Stimulated activated CD8-positive, alpha-beta memory T cell treated with anti-CD3 and anti-CD28 coated beads, Interleukin-4, amount 100 ng/mL, for 48 hours (primary cell): Measurements from ENCODE around the gene BPIFB3.
"Not testable (repeated sequence)": the region's sequence is repeated elsewhere in the genome, so short reads cannot be mapped to it uniquely, and the experiment has no call there.

Source experiments
- DNase-seq: peaks from one replicate; pipeline ENCODE4 v3.0.0-alpha.2; 2020

BPIFB3 gene

DNA sequence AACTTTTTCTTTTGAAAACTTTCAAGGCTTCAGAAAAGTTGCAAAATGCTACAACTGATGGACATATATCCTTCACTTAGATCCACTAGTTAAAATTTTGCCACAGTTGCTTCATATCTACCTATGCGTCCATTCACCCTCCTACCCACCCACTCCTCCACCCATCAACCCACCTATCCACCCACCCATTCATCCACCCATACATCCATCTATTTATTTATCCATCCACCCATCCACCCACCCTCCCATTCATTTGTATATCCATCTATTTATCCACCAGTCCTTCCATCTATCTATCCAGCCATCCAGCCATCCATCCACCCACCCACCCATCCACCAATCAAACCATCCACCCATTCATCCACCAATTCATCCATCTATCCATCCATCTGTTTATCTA lies 39.4 kb downstream of the BPIFB3 start:
- DNase-seq, result no peak

DNA sequence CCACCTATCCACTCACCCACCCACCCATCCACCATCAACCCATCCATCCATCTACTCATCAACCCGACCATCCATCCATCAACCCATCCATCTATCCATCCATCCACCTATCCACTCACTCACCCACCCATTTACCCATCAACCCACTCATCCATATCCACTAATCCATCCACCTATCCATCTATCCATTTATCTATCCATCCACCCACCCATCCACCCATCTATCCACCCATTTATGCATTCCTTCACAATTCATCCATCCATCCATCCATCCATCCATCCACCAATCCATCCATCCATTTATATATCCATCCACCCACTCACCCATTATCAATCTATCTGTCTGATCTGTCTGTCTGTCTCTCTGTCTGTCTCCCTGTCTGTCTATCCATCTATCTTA lies 39.9 kb downstream of the BPIFB3 start:
- DNase-seq, result no peak

DNA sequence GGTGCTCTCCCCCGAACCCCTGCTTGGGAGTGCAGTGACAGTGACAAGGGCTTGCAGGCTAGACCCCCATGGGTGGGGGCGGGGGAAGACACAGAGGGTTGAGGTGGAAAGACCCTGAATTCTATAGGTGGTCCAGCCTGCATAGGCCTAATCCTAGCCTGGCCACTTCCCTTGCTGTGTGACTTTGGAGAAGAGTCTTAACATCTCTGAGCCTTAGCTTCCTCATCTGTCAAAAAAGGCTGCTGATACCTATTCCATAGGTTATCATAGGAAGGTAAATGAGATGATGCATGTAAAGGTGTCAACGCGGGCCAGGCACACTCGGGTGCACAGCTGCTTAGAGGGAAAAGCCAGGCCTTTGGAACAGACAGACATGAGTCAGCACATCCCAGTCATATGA lies 41.5 kb downstream of the BPIFB3 start:
- no peak for DNase-seq

DNA sequence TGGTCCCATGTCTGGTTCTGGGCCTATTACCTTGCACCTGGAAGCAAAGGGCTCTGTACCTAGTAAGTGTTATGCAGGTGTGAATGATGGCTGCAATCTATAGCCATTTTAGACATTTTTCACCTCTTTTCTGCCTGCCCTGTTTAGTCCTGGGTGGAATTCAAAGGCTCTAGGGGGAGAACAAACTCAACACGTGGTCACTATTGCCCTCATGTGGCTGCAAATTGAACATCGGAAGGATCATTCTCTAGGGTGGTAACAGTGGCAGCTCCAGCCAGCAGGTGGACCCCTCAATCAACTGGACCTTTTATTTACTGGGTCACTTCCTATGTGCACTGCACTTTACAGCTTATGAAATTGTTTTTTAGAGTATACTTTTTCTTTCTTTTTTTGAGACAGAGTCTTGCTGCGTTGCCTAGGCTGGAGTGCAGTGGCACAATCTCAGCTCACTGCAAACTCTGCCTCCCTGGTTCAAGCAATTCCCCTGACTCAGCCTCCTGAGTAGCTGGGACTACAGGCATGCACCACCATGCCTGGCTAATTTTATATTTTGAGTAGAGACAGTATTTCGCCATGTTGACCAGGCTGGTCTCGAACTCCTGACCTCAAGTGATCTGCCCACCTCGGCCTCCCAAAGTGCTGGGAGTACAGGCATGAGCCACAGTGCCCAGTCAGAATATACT lies 42.3 kb downstream of the BPIFB3 start:
- peak; percentile 58 for DNase-seq

DNA sequence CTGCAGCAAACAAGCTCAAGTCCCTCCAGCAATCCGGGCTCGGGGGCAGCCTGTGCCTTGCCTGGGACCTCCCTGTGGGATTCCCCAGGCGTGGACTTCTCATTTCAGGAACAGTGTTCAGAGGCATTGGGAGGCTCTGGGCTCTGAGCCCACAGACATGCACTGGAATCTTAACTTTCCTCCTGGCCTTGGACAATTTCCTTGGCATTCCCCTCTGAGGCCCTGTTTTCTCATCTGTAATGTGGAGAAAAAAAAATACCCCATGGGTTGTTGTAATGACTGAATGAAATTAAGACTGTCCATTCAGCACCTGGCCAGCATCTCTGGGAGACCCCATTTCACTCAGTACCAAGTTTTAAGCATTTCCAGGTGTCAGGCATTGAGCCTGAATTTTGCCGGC lies 43.3 kb downstream of the BPIFB3 start:
- DNase-seq, result no peak

DNA sequence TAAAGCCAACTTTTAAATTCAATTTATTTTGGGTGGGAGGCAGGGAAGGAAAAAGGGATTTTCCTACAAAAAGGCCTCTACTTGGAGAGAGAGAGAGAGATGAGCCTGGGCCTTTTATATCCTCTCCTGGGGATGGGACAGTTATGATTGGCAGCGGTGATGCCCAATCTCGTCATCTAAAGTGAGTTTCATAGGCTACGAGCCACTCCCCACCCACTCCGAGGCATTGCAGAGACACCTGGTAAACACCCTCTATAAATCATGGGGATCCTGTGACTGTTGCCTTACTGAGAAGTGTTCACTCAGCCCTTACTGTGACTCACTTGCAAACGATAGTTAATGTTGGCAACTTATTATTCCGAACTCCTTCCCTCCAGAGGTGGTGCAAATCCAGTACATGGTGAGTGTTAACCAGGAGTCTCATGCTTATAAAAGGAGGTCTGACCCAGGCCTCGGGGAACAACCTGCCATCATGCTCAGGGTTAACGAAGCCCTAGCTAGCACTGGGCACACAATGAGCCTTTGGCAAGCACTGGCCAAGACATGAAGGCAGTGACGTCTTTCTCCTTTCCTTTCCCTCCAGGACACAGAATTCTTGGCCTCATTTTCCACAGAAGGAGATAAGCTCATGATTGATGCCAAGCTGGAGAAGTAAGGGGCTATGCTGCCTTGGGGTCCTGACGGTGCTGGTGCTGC lies 46.3 kb downstream of the BPIFB3 start:
- DNase-seq, result no peak

DNA sequence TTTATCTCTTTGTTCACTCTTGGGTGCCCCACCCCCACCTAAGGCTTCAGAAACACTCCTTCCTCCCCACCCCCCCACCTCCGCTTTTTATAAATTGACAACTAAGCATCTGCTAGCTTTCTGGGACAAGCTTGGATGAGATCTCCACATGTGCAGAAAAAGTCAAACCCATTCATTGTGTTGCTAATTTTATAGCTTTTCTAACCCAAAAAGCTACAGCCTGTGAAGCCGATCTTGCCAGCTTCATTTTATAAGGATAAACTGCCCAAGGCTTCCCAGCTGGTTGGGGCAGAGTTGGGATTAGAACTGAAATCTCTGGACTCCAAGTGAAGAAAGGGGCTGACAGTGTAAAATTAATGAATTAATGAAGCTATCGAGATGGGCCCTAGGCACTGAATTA lies 49.9 kb downstream of the BPIFB3 start:
- DNase-seq, result no peak

DNA sequence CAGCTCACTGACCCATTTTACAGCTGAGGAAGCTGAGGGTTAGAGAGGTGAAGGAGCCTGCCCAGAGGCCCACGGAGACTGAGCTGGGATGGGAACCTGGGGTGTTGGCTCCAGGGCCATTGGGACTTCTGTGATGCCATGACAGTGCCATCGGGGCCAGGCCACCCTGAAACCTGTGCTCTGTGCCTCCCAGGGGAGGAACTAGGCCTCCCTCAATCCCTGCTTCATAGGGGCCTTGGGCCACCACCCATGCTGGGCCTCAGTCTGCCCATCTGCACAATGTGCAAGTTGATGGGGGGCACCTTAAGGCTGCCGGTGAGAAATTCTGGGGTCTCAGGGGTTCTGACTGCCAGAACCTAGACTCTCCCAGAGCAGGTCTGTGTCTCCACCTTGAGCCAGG lies 50.6 kb downstream of the BPIFB3 start:
- no peak for DNase-seq

DNA sequence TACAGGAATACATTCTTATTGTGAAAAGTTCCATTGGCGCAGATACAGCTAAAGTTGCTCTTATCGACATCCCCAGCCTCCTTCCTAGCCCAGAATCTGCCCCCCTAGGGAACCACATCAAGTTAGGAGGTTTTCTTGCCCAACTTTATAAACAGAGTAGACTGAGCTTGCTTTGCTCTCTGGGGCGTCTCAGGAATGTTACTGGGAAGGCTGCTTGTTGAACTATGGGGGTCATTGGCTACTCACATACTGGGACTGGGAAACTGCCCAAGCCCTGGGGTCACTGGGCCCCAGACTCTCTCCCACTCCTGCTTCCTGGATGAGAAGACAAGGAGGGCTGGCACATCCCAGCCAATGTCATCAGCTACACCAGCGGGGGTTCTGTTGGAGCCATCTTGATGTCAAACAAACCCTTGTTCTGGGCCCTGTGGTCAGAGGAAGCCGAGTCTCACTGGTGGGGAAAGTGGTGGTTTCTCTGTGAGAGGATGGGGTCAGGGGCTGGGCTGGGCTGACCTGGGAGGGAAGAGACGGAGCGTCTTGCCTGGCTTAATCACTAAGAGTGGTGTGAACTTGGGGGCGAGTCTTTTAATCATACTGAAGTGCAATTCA lies 51.7 kb downstream of the BPIFB3 start:
- DNase-seq, result no peak

DNA sequence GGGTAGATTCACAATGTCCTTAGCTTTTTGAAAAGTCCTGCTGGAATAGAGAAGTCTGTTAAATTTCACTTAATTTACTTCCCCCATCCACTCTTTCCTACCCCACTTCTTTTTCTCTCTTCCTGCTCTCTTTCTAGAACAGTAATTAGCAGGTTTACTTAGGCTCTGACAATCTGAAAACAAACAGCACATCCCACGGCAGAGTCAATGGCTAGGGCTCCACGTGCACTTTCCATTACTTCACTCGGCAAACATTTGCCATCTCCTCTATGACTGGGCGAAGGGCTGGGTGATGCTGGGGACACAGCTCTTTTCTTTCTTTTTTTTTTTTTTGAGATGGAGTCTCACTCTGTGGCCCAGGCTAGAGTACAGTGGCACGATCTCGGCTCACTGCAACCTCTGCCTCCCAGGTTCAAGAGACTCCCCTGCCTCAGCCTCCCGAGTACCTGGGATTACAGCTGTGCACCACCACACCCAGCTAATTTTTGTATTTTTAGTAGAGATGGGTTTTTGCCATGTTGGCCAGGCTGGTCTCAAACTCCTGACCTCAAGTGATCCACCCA lies 52.4 kb downstream of the BPIFB3 start:
- DNase-seq, result not testable (repeated sequence)

DNA sequence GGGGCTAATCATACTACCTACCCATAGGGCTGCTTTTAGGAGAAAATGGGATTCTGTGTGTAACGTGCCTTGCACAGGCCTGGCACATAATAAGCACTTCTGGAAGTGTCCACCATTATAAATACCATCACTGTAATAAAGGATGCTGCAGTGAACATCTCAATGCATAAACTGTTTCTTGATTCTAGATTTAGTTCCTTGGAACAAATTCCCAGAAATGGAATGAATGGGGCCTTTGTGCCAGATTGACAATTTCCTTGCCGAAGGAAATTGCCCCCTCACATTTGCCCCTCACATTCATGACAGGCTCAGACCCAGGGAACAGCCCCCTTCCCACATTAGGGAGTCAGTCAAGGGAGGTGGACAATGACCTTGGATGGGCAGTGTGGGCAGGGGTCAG lies 55.0 kb downstream of the BPIFB3 start:
- DNase-seq, result no peak

DNA sequence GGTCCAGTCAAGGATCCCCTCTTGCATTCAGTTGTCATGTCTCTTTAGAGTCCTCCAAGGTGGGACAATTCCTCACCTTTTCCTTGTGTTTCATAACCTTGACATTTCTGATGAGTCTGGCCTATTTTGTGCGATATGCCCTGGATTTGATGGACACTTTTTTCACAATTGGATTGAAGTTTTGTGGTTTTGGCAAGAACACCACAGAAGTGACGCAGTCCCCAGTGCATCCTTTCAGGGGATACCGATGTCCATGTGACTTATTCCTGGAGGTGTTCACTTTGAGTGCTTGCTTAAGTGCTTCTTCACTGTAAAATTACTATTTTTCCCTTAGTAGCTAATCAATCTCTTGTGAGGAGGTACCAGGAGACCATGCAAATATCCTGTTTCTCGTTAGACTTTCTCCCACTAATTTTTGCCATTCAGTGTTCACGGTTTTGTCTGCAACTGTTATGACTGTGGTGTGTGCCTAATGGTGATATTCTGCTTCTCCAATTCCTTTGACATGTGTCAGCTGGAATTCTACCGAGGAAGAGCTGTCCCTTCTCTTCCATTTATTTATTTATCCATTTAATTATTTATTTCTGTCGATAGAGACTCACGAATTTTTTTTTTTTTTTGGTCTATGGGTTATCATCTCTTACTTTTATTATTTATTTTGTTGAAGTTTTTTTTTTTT lies 56.6 kb downstream of the BPIFB3 start:
- no peak for DNase-seq

DNA sequence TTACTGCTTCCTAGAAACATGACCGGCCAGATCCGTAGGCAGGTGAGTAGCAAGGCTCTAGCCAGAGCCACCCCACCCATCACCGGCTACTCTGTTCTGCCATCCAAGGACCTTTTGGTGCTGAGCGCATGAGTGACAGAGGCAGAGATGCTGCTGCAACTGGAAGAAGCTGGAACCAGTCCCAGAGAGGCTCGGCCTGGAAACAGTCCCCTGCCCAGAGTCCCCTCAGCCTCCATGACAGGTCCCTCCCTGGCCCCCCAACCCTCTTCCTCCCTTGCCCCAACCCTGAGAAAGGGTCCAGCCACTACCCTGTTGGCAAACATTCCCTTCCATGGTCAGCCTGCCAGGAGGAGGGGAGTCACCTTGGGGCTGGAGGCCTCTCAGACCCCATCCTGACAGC lies 57.6 kb downstream of the BPIFB3 start:
- DNase-seq, result no peak

DNA sequence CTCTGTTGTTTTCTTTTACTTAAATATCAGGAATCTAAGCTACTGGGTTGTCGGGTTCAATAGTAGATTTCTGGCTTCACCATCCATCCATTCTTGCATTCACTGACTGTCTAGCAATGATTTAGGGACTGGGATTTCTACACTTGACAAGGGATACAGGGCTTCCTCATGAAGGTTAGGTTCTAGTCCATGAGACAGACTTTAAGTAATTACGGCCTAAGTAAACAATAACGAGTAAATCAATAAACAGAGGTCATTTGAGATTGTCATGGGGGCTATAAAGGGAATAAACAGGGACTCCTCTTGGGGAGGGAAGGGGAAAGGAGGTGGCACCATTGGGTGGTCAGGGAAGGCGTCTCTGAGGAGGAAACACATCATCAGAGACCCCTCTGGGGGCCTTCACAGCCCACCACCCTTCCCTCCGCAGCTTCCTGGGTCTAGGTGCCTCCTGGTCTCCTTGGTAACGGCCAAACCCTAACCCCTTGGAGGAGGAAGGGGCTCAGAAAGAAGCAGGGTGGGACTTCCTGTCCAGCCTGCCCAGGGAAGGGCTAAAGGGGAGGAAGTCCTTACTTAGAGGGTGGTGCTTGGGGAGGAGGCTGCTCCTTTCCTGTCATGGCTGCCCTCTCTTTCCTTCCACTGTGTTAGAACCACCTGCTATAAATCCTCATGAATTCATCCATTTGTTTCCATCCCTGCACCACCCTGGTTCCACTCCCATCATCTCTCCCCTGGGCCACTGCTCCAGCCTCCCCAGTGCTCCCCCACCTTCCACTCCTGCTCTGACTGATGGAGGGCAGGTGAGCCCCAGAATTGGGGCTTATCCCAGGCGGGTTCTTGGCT lies 59.1 kb downstream of the BPIFB3 start:
- DNase-seq, result no peak

DNA sequence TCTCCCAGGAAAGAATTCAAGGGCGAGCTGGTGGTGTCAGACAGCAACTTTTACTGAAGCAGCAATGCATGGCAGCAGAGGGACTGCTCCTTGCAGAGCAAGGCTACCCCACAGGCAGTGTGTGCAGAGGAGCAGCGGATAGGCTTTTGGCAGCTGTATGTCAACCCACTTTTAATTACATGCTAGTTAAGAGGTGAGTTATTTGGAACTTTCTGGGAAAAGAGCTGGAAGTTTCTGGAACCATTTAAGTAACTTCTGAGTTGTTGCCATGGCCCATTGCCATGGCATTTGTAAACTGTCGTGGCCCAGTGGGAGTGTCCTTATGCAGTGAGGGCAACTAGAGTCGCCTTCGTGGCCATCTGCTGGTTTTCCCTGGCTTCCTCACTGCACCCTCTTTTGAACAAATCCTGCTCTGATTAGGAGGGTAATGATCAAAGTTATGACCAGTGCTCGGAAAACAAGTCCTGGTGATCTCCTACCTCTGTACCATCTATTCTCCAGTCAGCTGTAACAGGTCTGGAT lies 59.7 kb downstream of the BPIFB3 start:
- no peak for DNase-seq

DNA sequence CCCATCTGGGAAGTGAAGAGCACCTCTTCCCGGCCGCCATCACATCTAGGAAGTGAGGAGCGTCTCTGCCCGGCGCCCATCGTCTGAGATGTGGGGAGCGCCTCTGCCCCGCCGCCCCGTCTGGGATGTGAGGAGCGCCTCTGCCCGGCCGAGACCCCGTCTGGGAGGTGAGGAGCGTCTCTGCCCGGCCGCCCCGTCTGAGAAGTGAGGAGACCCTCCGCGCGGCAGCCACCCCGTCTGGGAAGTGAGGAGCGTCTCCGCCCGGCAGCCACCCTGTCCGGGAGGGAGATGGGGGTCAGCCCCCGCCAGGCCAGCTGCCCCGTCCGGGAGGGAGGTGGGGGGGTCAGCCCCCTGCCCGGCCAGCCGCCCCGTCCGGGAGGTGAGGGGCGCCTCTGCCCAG lies 61.8 kb downstream of the BPIFB3 start:
- DNase-seq, result not testable (repeated sequence)

DNA sequence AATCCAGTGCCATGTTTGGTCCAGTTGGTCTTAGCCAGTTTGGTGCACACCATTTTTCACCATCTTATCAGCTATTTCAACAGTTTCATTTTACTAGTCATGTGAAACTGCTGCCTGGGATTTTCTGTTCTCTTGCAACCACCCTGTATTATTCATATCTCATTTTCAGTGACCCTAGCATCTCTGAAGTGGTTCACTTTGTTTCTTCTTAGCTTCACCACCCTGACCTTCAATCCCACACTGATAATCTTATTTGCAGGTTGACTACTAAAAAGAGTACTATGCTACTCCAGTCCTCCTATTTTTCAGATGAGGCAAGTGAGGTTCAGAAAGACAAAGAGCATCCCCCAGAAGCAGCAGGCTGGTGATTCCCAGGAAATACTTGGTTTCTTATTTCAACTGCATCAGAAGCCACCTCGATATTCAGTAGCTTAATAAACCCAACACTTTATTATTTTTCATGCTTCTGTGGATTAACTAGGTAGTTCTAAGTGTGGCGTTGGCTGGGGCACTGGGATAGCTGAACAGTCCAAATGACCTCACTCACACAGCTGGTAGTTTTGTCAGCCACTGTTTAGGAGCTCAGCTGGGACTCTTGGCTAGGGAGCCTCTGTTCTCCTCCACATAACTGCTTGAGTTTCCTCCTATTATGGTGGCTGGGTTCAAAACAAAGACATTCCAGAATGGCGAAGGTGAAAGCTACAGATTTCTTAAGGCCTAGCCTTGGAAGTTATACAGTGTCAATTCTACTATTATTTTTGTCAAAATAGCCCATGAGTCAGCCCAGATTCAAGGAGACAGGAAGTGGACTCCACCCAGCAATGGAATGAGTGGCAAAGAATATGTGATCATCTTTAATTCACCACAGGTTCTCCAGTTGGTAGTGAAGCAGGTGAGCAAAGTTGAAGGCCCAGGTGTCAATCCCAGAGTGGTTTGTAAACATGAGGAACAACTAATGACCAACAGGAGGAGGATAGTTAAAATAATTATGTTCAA lies 66.3 kb downstream of the BPIFB3 start:
- DNase-seq, result no peak

DNA sequence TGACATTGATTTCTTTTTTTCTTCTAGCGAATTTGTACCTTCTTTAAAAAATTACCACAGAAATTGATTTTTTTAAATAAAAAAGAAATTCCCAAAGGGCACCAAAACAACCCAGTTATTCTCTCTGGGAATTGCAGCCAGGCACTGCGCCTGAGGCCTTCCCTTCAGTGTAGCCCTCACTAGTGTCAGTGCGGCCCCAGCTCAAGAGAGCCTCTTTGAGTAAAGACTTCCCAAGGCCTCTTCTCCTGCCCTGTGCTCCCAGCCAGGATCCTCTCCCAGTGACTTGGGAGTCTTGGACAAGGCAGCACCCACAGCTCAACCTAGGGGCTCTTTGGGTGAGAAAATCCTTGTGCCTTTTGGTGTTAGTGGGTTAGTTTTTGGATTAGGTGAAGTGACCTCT lies 67.2 kb downstream of the BPIFB3 start:
- no peak for DNase-seq

DNA sequence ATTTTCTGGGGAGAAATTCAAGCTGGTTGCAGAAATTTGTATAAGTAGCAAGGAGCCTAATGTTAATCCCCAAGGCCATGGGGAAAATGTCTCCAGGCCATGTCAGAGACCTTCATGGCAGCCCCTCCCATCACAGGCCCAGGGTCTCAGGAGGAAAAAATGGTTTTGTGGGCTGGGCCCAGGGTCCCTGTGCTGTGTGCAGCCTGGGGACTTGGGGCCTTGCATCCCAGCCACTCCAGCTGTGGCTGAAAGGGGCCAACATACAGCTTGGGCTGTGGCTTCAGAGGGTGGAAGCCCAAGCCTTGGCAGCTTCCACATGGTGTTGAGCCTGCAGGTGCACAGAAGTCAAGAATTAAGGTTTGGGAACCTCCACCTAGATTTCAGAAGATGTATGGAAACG lies 68.6 kb downstream of the BPIFB3 start:
- not testable (repeated sequence) for DNase-seq
